Stimulated activated memory B cell treated with anti-CD40 and anti-IgM and Interleukin-4, amounts not matched to agents 10 μg/mL and 1 μg/mL and 100 μg/mL, for 72 hours (primary cell): ENCODE results near the gene GDPD3.
"Not testable (repeated sequence)": the region's sequence is repeated elsewhere in the genome, so short reads cannot be mapped to it uniquely, and the experiment has no call there.

Experiments
- ATAC-seq: fragments of 150-1000 bp; cut with Tn5 transposase; 2 replicates; pipeline ENCODE4 v1.10.0; 2021
- H3K27ac Mint-ChIP-seq: one replicate; pipeline ENCODE4 v1.8.0; 2022; ENCODE audit warnings: mild to moderate bottlenecking, mixed read lengths
- H3K27me3 Mint-ChIP-seq: one replicate; pipeline ENCODE4 v1.8.0; 2022; ENCODE audit warnings: mixed read lengths
- H3K36me3 Mint-ChIP-seq: one replicate; pipeline ENCODE4 v1.8.0; 2022; ENCODE audit warnings: mixed read lengths
- H3K4me1 Mint-ChIP-seq: one replicate; pipeline ENCODE4 v1.8.0; 2022; ENCODE audit warnings: mixed read lengths
- H3K4me3 Mint-ChIP-seq: one replicate; pipeline ENCODE4 v1.8.0; 2022; ENCODE audit warnings: mild to moderate bottlenecking, moderate library complexity, mixed read lengths
- H3K9me3 Mint-ChIP-seq: one replicate; pipeline ENCODE4 v1.8.0; 2022; ENCODE audit warnings: mixed read lengths

The GDPD3 gene

GRCh38 chr16:30137897-30138296 is 24.6 kb upstream of the GDPD3 start:
- Mint-ChIP-seq H3K4me1 (peaks cover 7% of the 10 kb centered on the region), H3K36me3 (no peaks in the 10 kb centered on the region), H3K27me3 (no peaks in the 10 kb centered on the region), H3K9me3 (no peaks in the 10 kb centered on the region), H3K27ac (no peak overlapping the region), H3K4me3 (no peak overlapping the region)
- ATAC-seq: no peak

DNA sequence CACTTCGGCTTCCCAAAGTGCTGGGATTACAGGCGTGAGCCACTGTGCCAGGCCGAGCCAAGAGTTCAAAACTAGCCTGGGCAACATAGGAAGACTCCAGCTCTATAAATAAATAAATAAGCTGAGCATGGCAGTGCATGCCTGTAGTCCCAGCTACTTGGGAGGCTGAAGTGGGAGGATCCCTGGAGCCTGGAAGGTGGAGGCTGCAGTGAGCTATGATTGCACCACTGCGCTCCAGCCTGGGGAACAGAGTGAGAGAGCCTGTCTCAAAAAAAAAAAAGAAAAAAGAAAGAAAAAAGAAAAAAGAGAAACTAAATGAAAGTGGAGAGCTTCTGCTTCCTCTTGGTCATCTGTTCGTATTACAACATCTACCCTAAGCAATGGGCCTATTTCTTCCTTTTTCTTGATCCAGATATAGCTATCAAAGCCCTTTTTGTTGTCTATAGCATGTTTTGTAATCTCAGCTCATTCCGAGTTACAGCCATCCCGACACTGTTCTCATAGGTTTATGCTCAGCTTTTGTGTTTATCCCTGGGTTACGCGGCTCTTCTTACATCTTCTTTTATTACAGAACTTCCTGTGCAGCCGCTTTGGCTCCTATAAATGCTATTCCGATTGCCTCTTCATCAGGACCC is 23.8 kb upstream of the GDPD3 start:
- no peak for ATAC-seq
- H3K27ac Mint-ChIP-seq: no peak overlapping the region
- no peak overlapping the region for H3K4me3 Mint-ChIP-seq

GRCh38 chr16:30132591-30132990 is 19.3 kb upstream of the GDPD3 start:
- Mint-ChIP-seq H3K36me3 (no peaks in the 10 kb centered on the region), H3K4me3 (no peak overlapping the region), H3K27me3 (no peaks in the 10 kb centered on the region), H3K9me3 (no peaks in the 10 kb centered on the region), H3K27ac (no peak overlapping the region), H3K4me1 (no peaks in the 10 kb centered on the region)
- ATAC-seq: no peak

More for the DNA sequence above, 23.8 kb upstream of the GDPD3 start:
- H3K27me3 Mint-ChIP-seq: no peaks in the 10 kb centered on the region
- H3K9me3 Mint-ChIP-seq: no peaks in the 10 kb centered on the region
- H3K36me3 Mint-ChIP-seq: no peaks in the 10 kb centered on the region
- H3K4me1 Mint-ChIP-seq: peaks cover 7% of the 10 kb centered on the region

- no peak overlapping the region for H3K27ac Mint-ChIP-seq
- H3K4me1 Mint-ChIP-seq: peaks cover 5% of the 10 kb centered on the region
- no peak for ATAC-seq
- no peak overlapping the region for H3K4me3 Mint-ChIP-seq
- no peaks in the 10 kb centered on the region for H3K36me3 Mint-ChIP-seq
- no peaks in the 10 kb centered on the region for H3K27me3 Mint-ChIP-seq
- H3K9me3 Mint-ChIP-seq: no peaks in the 10 kb centered on the region
Observed at GRCh38 chr16:30131869-30132475, 18.6 kb upstream of the GDPD3 start.

DNA sequence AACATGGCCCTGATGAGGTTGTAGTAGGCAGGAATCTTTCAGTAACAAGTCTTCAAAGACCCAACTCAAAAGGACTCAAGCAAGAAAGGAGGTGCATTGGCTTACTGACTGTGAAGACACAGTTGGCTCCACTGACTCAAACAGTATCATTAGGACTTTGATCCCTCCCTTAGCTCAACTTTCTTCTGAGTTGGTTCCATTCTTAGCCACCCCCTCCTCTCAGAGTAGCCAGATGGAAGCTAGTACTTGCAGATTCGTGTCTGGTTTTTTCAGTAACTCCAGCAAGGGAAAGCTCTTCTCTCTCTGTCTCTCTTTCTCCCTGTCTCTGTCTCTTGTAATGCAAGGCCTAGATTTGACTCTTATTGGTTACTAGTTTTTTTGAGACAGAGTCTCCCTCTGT is 14.7 kb upstream of the GDPD3 start:
- Mint-ChIP-seq H3K36me3 (no peaks in the 10 kb centered on the region), H3K4me1 (peaks cover 13% of the 10 kb centered on the region), H3K27ac (no peak overlapping the region), H3K9me3 (no peaks in the 10 kb centered on the region), H3K4me3 (no peak overlapping the region), H3K27me3 (no peaks in the 10 kb centered on the region)
- ATAC-seq: no peak

DNA sequence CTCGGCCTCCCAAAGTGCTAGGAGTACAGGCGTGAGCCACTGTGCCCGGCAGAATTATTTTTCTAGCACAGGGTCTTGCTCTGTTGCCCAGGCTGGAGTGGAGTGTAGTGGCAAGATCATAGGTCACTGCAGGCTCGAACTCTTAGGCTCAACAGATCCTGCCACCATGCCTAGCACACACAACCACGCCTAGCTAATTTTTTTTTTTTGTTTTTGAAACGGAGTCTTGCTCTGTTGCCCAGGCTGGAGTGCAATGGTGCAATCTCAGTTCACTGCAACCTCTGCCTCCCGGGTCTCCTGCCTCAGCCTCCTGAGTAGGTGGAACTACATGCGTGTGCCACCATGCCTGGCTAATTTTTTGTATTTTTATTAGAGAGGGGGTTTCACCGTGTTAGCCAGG is 12.4 kb upstream of the GDPD3 start:
- not testable (repeated sequence) for H3K9me3 Mint-ChIP-seq, ATAC-seq, H3K27me3 Mint-ChIP-seq, H3K4me3 Mint-ChIP-seq, H3K27ac Mint-ChIP-seq, H3K36me3 Mint-ChIP-seq
- peaks cover 29% of the 10 kb centered on the region for H3K4me1 Mint-ChIP-seq

GRCh38 chr16:30124985-30125379 is 11.6 kb upstream of the GDPD3 start:
- Mint-ChIP-seq H3K36me3 (no peaks in the 10 kb centered on the region), H3K27me3 (no peaks in the 10 kb centered on the region), H3K4me3 (no peak overlapping the region), H3K9me3 (no peaks in the 10 kb centered on the region), H3K27ac (no peak overlapping the region), H3K4me1 (peaks cover 36% of the 10 kb centered on the region)
- ATAC-seq: no peak

- Mint-ChIP-seq H3K4me3 (peak overlapping the region; percentile 90), H3K27ac (peak overlapping the region; percentile 90), H3K9me3 (no peaks in the 10 kb centered on the region), H3K36me3 (peaks cover 7% of the 10 kb centered on the region), H3K4me1 (peaks cover 38% of the 10 kb centered on the region), H3K27me3 (no peaks in the 10 kb centered on the region)
- peak; percentile 28 for ATAC-seq
Observed at GRCh38 chr16:30122604-30123160, 9.3 kb upstream of the GDPD3 start.

GRCh38 chr16:30121741-30122571 is 8.6 kb upstream of the GDPD3 start:
- Mint-ChIP-seq H3K27ac (peak overlapping the region; percentile 90), H3K4me1 (peaks cover 33% of the 10 kb centered on the region), H3K4me3 (peak overlapping the region; percentile 90), H3K36me3 (peaks cover 7% of the 10 kb centered on the region), H3K27me3 (no peaks in the 10 kb centered on the region), H3K9me3 (no peaks in the 10 kb centered on the region)
- no peak for ATAC-seq

DNA sequence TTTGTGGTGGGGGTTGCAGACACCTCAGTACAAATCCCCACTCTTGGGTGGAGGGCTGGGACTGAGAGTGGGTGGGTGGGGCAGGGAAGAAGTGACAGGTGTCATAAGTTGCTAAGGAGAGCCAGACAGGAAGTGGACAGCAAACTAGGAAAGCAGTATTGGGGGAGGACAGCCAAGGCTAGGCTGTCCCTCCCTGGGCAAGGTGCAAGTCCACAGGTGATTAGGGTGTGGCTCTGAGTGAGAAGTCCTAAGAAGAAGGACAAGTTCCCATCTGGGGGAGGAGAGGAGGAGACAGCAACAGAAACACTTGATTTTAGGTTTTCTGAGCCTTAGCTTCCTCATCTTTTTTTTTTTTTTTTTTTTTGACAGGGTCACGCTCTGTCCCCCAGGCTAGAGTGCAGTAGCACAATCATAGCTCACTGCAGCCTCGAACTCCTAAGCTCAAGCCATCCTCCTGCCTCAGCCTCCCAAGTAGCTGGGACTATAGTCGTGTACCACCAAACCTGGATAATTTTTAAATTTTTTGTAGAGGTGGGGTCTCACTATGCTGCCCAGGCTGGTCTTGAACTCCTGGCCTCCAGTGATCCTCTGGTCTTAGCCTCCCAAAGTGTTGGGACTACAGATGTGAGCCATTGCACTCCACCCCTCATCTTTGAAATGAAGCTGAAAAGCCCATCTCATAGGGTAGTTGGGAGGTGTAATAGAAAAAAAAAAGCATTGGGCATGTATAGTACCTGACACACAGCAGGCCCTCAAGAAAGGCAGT is 7.2 kb upstream of the GDPD3 start:
- ATAC-seq: no peak
- H3K27ac Mint-ChIP-seq: peak overlapping the region; percentile 59
- H3K9me3 Mint-ChIP-seq: no peaks in the 10 kb centered on the region
- peaks cover 7% of the 10 kb centered on the region for H3K36me3 Mint-ChIP-seq
- no peak overlapping the region for H3K4me3 Mint-ChIP-seq
- peaks cover 27% of the 10 kb centered on the region for H3K4me1 Mint-ChIP-seq
- no peaks in the 10 kb centered on the region for H3K27me3 Mint-ChIP-seq

GRCh38 chr16:30119428-30119827 is 6.1 kb upstream of the GDPD3 start:
- no peaks in the 10 kb centered on the region for H3K27me3 Mint-ChIP-seq
- H3K4me1 Mint-ChIP-seq: peaks cover 38% of the 10 kb centered on the region
- peak overlapping the region; percentile 59 for H3K27ac Mint-ChIP-seq
- no peaks in the 10 kb centered on the region for H3K9me3 Mint-ChIP-seq
- no peak overlapping the region for H3K4me3 Mint-ChIP-seq
- peaks cover 11% of the 10 kb centered on the region for H3K36me3 Mint-ChIP-seq
- no peak for ATAC-seq

- H3K4me3 Mint-ChIP-seq: no peak overlapping the region
Observed at GRCh38 chr16:30117768-30118167, 4.4 kb upstream of the GDPD3 start.

GRCh38 chr16:30116291-30117207 is 3.2 kb upstream of the GDPD3 start:
- H3K9me3 Mint-ChIP-seq: no peaks in the 10 kb centered on the region
- peaks cover 34% of the 10 kb centered on the region for H3K4me1 Mint-ChIP-seq
- no peak overlapping the region for H3K27ac Mint-ChIP-seq
- ATAC-seq: no peak
- no peak overlapping the region for H3K4me3 Mint-ChIP-seq
- H3K27me3 Mint-ChIP-seq: no peaks in the 10 kb centered on the region
- peaks cover 28% of the 10 kb centered on the region for H3K36me3 Mint-ChIP-seq

More at GRCh38 chr16:30117768-30118167, 4.4 kb upstream of the GDPD3 start:
- Mint-ChIP-seq H3K27me3 (no peaks in the 10 kb centered on the region), H3K36me3 (peaks cover 20% of the 10 kb centered on the region), H3K9me3 (no peaks in the 10 kb centered on the region), H3K27ac (no peak overlapping the region), H3K4me1 (peaks cover 46% of the 10 kb centered on the region)
- ATAC-seq: no peak

- no peak overlapping the region for H3K4me3 Mint-ChIP-seq
- ATAC-seq: peak; percentile 63
- H3K27me3 Mint-ChIP-seq: no peaks in the 10 kb centered on the region
- peaks cover 25% of the 10 kb centered on the region for H3K4me1 Mint-ChIP-seq
- H3K9me3 Mint-ChIP-seq: no peaks in the 10 kb centered on the region
- H3K36me3 Mint-ChIP-seq: peaks cover 38% of the 10 kb centered on the region
- peak overlapping the region; percentile 41 for H3K27ac Mint-ChIP-seq
Observed at GRCh38 chr16:30115238-30115637, 1.9 kb upstream of the GDPD3 start.
